Esophagus (tissue), 2 donors: ENCODE measurements around the gene RAP1GAP2. TPM values are rescaled to one million over a fixed set of nuclear protein-coding genes. Genes with fewer than 3 reads are reported as not detected.
"Not testable (repeated sequence)": the region's sequence is repeated elsewhere in the genome, so short reads cannot be mapped to it uniquely, and the experiment has no call there.

ENCODE experiments used
- H3K27ac ChIP-seq, 2 donors: one replicate each; pipeline ENCODE4 v1.5.1; 2013; ENCODE audit warnings: low read depth in 2 of 2, mild to moderate bottlenecking in 2 of 2, inconsistent platforms in 1 of 2, low read length in 1 of 2, moderate library complexity in 1 of 2
- H3K27me3 ChIP-seq, 2 donors: one replicate each; pipeline ENCODE4 v1.6.1; 2013; ENCODE audit warnings: low read length in 2 of 2, control low read depth in 1 of 2, mild to moderate bottlenecking in 1 of 2; ENCODE audit not compliant: insufficient read depth in 2 of 2, control insufficient read depth in 1 of 2
- H3K36me3 ChIP-seq, 2 donors: one replicate each; pipeline ENCODE4 v1.6.1; 2013; ENCODE audit warnings: low read length in 1 of 2; ENCODE audit not compliant: control insufficient read depth in 2 of 2, insufficient read depth in 2 of 2
- H3K4me1 ChIP-seq, 2 donors: one replicate each; pipeline ENCODE4 v1.6.1; 2013; ENCODE audit warnings: low read length in 1 of 2; ENCODE audit not compliant: control insufficient read depth in 2 of 2, insufficient read depth in 2 of 2
- H3K4me3 ChIP-seq, 2 donors: one replicate each; pipeline ENCODE4 v1.5.1; 2013; ENCODE audit warnings: low read length in 2 of 2, mild to moderate bottlenecking in 2 of 2, low read depth in 1 of 2, moderate library complexity in 1 of 2
- H3K9me3 ChIP-seq, 2 donors: one replicate each; pipeline ENCODE4 v1.6.1; 2013; ENCODE audit warnings: mild to moderate bottlenecking in 2 of 2, low read depth in 1 of 2, low read length in 1 of 2, moderate library complexity in 1 of 2; ENCODE audit not compliant: control insufficient read depth in 2 of 2, insufficient read depth in 1 of 2
- WGBS, 2 donors: extraction: QIAGEN DNeasy Blood & Tissue Kit; methylation state at CpG; one replicate each; pipeline ENCODE4 v1.1.7; 2013; 5-methylcytosine and 5-hydroxymethylcytosine counted together
- polyA plus RNA-seq, 2 donors: library from polyadenylated mRNA; stranded (reverse); fragments of 200-250 nt; gene quantifications; one replicate each; pipeline ENCODE4 v1.2.3, GENCODE V29; 2013
- donor health status: healthy with polysubstance abuse.
- donor health status: Bipolar disorder and iron deficiency.

The RAP1GAP2 gene
- polyA plus RNA-seq, 2 donors = 3.6 to 5.1 TPM

DNA sequence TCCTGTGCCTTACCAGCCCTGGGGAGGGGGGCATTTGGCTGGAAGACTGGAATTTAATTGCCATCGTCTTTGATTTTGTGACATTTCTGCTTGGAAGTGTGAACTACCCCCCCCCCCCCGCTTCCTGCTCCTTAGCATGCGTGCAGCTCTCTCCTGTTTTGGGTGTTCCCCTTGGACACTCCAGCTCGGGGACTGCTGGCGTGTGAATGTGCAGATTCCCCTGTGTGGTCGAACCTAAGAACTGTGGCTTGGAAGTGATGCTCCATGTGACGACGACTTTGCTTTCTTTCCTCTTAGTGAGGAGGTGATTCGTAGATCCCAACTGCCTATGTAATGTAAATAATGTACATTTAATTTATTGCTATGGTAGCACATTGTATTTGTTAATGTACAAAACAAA is 241.0 kb downstream of the RAP1GAP2 start:
- Histone ChIP-seq H3K27ac (no peak overlapping the region), H3K27me3 (no peaks in the 10 kb centered on the region), H3K36me3 (peaks cover 0 to 3% of the 10 kb centered on the region in 2 donors), H3K4me1 (peaks cover 0 to 2% of the 10 kb centered on the region in 2 donors), H3K4me3 (no peak overlapping the region), H3K9me3 (no peaks in the 10 kb centered on the region)
- 66 to 68% methylated on average over 8 to 9 of the region's 9 CpGs for WGBS, 2 donors

DNA sequence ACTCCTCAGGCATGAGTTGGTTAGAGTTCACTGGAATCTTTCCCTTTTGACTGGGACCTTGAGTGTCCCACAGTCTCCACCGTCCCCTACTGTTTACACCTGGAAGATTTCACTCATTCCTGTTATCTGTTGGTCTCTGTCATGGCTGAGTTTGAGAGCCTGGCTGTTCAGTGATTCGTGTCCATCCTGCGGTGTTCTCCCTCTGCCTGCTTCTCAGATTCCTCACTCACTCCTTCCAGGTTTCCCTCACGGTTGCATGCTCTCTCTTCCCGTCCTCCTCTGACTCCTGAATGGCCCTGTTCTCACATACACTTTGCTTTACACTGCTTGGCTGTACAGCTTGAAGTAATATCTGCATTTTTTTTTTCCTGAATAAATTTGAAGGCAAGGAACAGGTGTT is 242.7 kb downstream of the RAP1GAP2 start:
- no peaks in the 10 kb centered on the region for H3K4me1 ChIP-seq
- peaks cover 0 to 3% of the 10 kb centered on the region in 2 donors for H3K36me3 ChIP-seq
- no peak overlapping the region for H3K4me3 ChIP-seq
- no peaks in the 10 kb centered on the region for H3K27me3 ChIP-seq
- peaks cover 3 to 4% of the 10 kb centered on the region in 2 donors for H3K9me3 ChIP-seq
- H3K27ac ChIP-seq = no peak overlapping the region
- WGBS, 2 donors = 49 to 51% methylated on average over 5 of the region's 5 CpGs

DNA sequence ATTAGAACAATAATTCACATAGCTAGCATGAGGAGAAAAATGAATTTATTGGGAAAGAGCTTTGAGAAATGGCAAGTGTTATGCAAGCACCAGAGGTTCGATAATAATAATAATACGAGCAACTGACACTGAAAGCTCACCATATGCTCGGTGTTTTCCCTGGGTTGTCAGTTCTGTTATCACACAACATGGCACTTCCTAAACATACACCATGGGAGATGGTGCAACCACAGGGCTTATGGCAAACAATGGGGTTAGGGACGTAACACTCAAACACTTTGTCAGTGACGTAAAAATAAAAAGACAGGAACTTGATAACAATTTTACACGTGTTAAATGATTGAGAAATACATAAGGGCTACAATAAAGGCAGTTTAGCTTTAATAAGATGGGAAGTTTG is 243.5 kb downstream of the RAP1GAP2 start:
- Histone ChIP-seq H3K9me3 (peaks cover 6 to 7% of the 10 kb centered on the region in 2 donors), H3K4me3 (no peak overlapping the region), H3K27ac (no peak overlapping the region), H3K36me3 (no peaks in the 10 kb centered on the region), H3K27me3 (no peaks in the 10 kb centered on the region), H3K4me1 (no peaks in the 10 kb centered on the region)
- 32 to 37% methylated on average over 6 of the region's 6 CpGs for WGBS, 2 donors

DNA sequence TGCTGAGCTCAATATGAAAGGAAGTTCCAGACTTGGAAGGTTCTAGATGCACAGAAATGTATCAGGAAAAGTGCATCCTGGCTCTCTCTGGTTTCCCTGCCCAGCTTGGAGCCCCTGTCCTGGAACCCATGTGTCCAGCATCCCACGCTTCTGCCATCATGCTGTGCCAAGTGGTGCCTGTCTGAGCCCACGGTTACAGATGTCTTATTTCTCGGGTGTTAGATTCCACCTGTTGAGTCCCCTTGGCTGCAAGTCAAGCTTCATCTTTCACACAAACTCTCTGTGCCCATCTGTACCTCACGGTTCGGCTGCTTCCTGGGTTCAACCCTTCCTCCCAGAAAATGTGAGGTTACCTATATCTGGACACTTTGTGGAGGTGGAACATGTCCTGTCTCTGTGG is 244.6 kb downstream of the RAP1GAP2 start:
- 65 to 69% methylated on average over 5 of the region's 5 CpGs for WGBS, 2 donors

DNA sequence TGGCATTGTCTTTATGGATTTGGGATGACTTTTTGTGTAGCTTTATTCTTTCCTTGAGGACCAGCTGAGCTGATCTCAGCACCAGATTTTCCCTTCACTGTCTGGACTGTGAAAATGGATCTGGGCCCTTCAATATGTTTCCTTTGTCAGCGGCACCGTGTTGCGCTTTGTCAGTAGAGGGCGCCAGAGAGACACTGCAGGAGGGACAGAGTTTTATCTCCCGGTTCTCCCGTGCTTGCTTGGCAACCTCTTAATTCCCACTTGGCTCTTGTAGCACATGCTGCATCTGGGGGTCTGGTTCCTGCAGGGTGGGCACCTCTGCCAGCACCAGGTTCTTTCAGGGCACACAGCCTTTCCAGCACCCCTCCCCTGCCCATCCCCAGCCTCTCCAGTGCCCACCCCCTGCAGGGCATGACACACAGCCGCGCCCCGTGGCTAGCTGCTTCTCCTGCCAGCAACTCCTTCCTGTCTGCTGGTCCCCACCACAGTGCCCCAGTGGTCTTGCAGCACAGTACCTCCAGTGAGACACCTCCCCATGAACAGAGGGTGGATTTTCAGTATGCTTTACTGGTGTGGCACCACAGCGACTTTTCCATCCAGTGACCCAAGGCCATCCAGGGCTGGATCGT is 247.6 kb downstream of the RAP1GAP2 start:
- Histone ChIP-seq H3K4me3 (no peak overlapping the region), H3K27me3 (no peaks in the 10 kb centered on the region), H3K27ac (no peak overlapping the region), H3K4me1 (no peaks in the 10 kb centered on the region), H3K36me3 (no peaks in the 10 kb centered on the region), H3K9me3 (peaks cover 6 to 7% of the 10 kb centered on the region in 2 donors)
- 66 to 69% methylated on average over 11 of the region's 11 CpGs for WGBS, 2 donors

More for the DNA sequence above, 244.6 kb downstream of the RAP1GAP2 start:
- Histone ChIP-seq H3K27me3 (no peaks in the 10 kb centered on the region), H3K4me1 (no peaks in the 10 kb centered on the region), H3K36me3 (no peaks in the 10 kb centered on the region), H3K4me3 (no peak overlapping the region), H3K27ac (no peak overlapping the region), H3K9me3 (peaks cover 6 to 7% of the 10 kb centered on the region in 2 donors)

DNA sequence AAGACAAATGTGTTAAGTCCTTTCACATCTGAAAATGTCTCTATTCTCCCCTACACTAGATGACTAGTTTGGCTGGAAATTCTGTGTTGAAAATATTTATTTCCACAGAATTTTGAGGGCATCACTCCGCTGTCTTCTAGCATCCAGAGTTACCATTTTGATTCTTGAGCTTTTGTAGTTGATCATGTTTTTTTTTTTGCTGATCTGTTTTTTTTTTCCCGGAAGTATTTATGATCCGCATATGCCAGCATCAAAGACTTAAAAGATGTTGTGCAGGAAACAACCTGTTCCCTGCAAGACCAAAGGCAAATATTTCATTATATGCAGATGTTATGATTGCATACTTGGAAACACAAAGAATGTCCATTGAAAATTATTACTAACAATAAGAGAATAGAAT is 250.5 kb downstream of the RAP1GAP2 start:
- H3K4me3 ChIP-seq = no peak overlapping the region
- WGBS, 2 donors = 75 to 77% methylated on average over 3 of the region's 3 CpGs
- H3K27ac ChIP-seq = no peak overlapping the region
- no peaks in the 10 kb centered on the region for H3K36me3 ChIP-seq
- H3K9me3 ChIP-seq = peaks cover 6 to 7% of the 10 kb centered on the region in 2 donors
- H3K27me3 ChIP-seq = no peaks in the 10 kb centered on the region
- no peaks in the 10 kb centered on the region for H3K4me1 ChIP-seq

DNA sequence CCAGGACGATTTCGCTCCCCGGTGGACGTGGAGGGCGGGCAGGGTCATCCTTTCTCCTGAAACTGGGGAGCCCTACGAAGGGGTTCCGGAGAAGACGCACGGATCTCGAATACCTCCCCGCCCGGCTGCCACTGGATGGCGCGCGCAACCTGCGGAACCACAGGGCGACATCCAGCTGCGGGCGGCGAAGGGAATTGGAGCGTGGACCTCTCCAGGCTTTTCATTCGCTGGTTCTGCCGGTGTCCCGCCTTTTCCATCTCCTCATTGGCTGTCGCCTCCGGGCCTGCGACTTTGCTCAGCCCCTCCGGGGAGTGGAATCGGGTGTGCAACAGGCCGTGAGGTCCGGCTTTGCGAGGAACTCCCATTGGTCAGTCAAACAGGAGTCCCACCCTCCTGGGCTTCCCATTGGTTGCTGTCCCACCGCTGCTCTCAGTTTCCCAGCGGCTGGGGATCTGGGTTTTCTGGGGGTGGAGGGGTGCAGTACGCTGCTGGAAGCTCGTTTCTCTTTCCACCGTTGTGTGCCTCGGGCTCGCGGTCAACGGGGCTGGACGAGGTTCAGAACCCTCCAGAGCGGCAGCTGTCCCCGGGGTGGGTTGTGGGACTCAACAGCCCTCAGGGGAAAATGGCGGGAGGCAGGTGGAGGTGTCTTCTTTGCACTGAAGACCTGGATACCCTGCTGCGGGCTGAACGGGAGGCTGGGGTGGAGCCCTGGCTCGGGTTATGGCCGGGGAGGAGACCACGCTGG is 252.7 kb downstream of the RAP1GAP2 start:
- Histone ChIP-seq H3K9me3 (peaks cover 3% of the 10 kb centered on the region in 2 donors), H3K27ac (peak overlapping the region; percentile 34 to 66), H3K36me3 (no peaks in the 10 kb centered on the region), H3K4me1 (no peaks in the 10 kb centered on the region), H3K27me3 (no peaks in the 10 kb centered on the region), H3K4me3 (peak overlapping the region; percentile 56 to 64)
- 1% methylated on average over 50 of the region's 50 CpGs for WGBS, 2 donors

DNA sequence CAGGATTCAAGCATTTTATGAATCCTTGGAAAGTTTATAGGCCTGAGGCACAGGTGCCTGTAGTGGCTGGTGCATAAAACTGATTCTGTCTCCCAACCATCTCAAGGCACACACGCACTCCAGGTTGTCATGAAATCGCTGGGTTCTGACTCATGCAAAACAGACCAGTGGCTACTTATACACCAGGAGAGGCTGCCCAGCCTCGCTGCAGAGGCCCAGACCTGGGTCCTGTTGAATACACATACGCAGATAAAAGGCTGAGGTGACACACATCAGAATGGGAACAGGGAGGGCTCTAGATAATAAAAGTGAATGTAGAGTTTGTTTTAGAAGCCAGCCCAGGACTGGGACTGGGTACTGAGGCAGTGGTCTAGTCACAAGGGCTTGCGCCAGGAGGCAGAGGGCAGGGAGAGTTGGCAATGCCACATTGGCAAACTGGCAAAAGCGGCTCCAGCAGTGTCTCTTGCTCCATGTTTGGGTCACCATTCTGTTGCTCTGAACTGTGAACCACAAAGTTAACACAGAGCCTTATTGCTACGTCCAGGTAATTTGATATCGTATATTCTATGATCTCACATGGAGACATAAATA is 253.6 kb downstream of the RAP1GAP2 start:
- H3K27ac ChIP-seq = no peak overlapping the region
- no peaks in the 10 kb centered on the region for H3K9me3 ChIP-seq
- no peaks in the 10 kb centered on the region for H3K27me3 ChIP-seq
- no peaks in the 10 kb centered on the region for H3K4me1 ChIP-seq
- H3K36me3 ChIP-seq = no peaks in the 10 kb centered on the region
- 85 to 91% methylated on average over 8 of the region's 8 CpGs for WGBS, 2 donors
- no peak overlapping the region for H3K4me3 ChIP-seq

DNA sequence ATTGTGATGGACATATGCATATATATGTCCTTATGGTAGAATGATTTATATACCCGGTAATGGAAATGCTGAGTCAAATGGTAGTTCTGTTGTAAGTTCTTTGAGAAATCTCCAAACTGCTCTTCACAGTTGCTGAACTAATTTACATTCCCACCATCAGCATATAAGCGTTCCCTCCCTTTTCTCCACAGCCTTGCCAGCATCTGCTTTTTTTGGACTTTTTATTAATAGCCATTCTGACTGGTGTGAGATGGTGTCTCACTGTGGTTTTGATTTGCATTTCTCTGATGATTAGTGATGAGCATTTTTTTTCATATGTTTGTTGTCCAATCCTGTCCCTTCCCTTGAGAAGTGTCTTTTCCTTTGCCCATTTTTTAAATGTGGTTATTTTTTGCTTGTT is 258.6 kb downstream of the RAP1GAP2 start:
- 94 to 96% methylated on average over 1 of the region's 2 CpGs for WGBS, 2 donors
- H3K27ac ChIP-seq, H3K36me3 ChIP-seq, H3K27me3 ChIP-seq, H3K9me3 ChIP-seq, H3K4me1 ChIP-seq, H3K4me3 ChIP-seq: not testable (repeated sequence)
